Measurements from ENCODE around the gene GSDMA.

The GSDMA gene

GRCh38 chr17:39924691-39925055, 38.1 kb upstream of the GSDMA start:
- Mint-ChIP-seq H3K4me1 (peaks cover 37% of the 10 kb centered on the region), H3K36me3 (ENCODE audit: low read depth) (peaks cover 26% of the 10 kb centered on the region)

GRCh38 chr17:39925282-39926134, 37.3 kb upstream of the GSDMA start:
- no peak for TF ChIP-seq CTCF (IDR thresholded peaks at IDR 0.05; ENCODE audit: unreplicated experiment in 3 of 3)
- Mint-ChIP-seq H3K4me1 (peaks cover 37% of the 10 kb centered on the region), H3K9me3 (no peaks in the 10 kb centered on the region), H3K36me3 (ENCODE audit: low read depth) (peaks cover 21% of the 10 kb centered on the region), H3K27ac (peak overlapping the region; percentile 64 to 94 (median 87)), H3K4me3 (peak overlapping the region; percentile 89 to 92 (median 91)), H3K27me3 (ENCODE audit: low read depth) (no peaks in the 10 kb centered on the region)

More at GRCh38 chr17:39924691-39925055, 38.1 kb upstream of the GSDMA start:
- TF ChIP-seq CTCF (IDR thresholded peaks at IDR 0.05; ENCODE audit: unreplicated experiment in 3 of 3): no peak
- Mint-ChIP-seq H3K9me3 (no peaks in the 10 kb centered on the region), H3K4me3 (peak overlapping the region; percentile 59 to 92 (median 91)), H3K27me3 (ENCODE audit: low read depth) (no peaks in the 10 kb centered on the region), H3K27ac (peak overlapping the region; percentile 35 to 62 (median 55))

GRCh38 chr17:39926135-39926587, 36.6 kb upstream of the GSDMA start:
- no peaks in the 10 kb centered on the region for H3K9me3 Mint-ChIP-seq
- peaks cover 37% of the 10 kb centered on the region for H3K4me1 Mint-ChIP-seq
- H3K27me3 Mint-ChIP-seq (ENCODE audit: low read depth): no peaks in the 10 kb centered on the region
- H3K27ac Mint-ChIP-seq: peak overlapping the region; percentile 64 to 94 (median 87)
- peak overlapping the region; percentile 89 to 92 (median 91) for H3K4me3 Mint-ChIP-seq
- TF ChIP-seq CTCF (IDR thresholded peaks at IDR 0.05; ENCODE audit: unreplicated experiment in 3 of 3): no peak
- H3K36me3 Mint-ChIP-seq (ENCODE audit: low read depth): peaks cover 20% of the 10 kb centered on the region

- no peak for TF ChIP-seq CTCF (IDR thresholded peaks at IDR 0.05; ENCODE audit: unreplicated experiment in 3 of 3)
- H3K4me3 Mint-ChIP-seq: peak overlapping the region; percentile 89 to 92 (median 91)
- H3K36me3 Mint-ChIP-seq (ENCODE audit: low read depth): peaks cover 16% of the 10 kb centered on the region
- peak overlapping the region; percentile 64 to 94 (median 87) for H3K27ac Mint-ChIP-seq
- no peaks in the 10 kb centered on the region for H3K27me3 Mint-ChIP-seq (ENCODE audit: low read depth)
- H3K9me3 Mint-ChIP-seq: no peaks in the 10 kb centered on the region
- H3K4me1 Mint-ChIP-seq: peaks cover 37% of the 10 kb centered on the region
These were observed 36.2 kb upstream of the GSDMA start for GRCh38 chr17:39926588-39927100.

- Mint-ChIP-seq H3K4me3 (peak within 1 kb of the TSS; percentile 89 to 92 (median 91)), H3K27me3 (ENCODE audit: low read depth) (no peaks in the 10 kb centered on the region), H3K36me3 (ENCODE audit: low read depth) (peaks cover 11% of the 10 kb centered on the region), H3K27ac (peak within 1 kb of the TSS; percentile 87 to 95 (median 94)), H3K4me1 (peaks cover 37% of the 10 kb centered on the region), H3K9me3 (no peaks in the 10 kb centered on the region)
- TF ChIP-seq CTCF (IDR thresholded peaks at IDR 0.05; ENCODE audit: unreplicated experiment in 3 of 3): no peak
These were observed 35.5 kb upstream of the GSDMA start, which contains the start of the genes LRRC3C and ORMDL3 for GRCh38 chr17:39927101-39927928. TSS of gene LRRC3C (plus strand) at chr17:39927732. CDS start at chr17:39941524, 13,792 bp downstream. TSS of gene ORMDL3 (minus strand) at chr17:39927601. CDS start at chr17:39924203, 3,398 bp downstream.
